ENCODE results near the gene PPP1R9A. TPM values are rescaled to one million over a fixed set of nuclear protein-coding genes. Genes with fewer than 3 reads are reported as not detected.
A peak's percentile ranks its signal among the peaks of the same experiment; 100 is the strongest.
"Not testable (repeated sequence)": the region's sequence is repeated elsewhere in the genome, so short reads cannot be mapped to it uniquely, and the experiment has no call there.

PPP1R9A gene
- polyA plus RNA-seq, 1 donor from 2014 or later, result 2.2 TPM

DNA sequence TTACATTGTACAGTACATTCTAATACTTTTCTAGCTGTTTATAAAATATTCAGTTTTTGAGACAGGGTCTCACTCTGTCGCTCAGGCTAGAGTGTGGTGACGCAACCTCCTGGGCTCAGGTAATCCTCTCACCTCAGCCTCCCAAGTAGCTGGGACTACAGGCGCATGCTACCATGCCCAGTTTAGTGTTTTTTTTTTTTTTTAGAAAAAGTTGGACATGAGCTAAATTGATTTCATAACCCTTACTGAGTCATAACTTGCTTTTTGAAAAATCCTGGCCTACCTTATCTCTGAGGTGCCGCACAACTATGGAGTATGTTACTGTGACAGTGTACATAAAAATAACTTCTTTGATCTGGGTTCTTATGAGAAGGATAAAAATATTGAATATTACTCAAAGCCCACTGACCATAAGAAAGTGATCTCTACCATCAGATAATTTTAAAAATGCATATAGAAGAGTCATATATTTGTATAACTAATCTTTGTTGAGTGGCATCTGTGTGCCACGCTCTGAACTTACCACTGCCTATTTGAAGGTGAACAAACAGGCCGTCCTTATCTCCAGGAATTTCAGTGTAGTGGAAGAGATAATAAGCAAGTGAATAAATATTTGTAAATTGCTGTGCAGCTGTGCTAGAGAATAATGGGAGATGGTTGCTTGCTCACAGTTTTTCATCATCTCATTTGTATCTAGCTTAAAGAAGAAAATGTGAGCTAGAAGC lies 73.2 kb downstream of the PPP1R9A start:
- Mint-ChIP-seq H3K9me3 (peaks cover 0 to 3% (median 2%) of the 10 kb centered on the region in 3 donors), H3K36me3 (no peaks in the 10 kb centered on the region), H3K27ac (no peak overlapping the region), H3K27me3 (no peaks in the 10 kb centered on the region), H3K4me3 (no peak overlapping the region), H3K4me1 (no peaks in the 10 kb centered on the region)

- H3K4me3 Mint-ChIP-seq, result no peak overlapping the region
- H3K4me1 Mint-ChIP-seq, result peaks cover 0 to 1% (median 0%) of the 10 kb centered on the region in 3 donors
- peaks cover 1% of the 10 kb centered on the region for H3K36me3 Mint-ChIP-seq
- no peaks in the 10 kb centered on the region for H3K27me3 Mint-ChIP-seq
- peaks cover 0 to 4% (median 2%) of the 10 kb centered on the region in 3 donors for H3K9me3 Mint-ChIP-seq
- no peak overlapping the region for H3K27ac Mint-ChIP-seq
Observed at GRCh38 chr7:94995921-94996320, 88.5 kb downstream of the PPP1R9A start.

DNA sequence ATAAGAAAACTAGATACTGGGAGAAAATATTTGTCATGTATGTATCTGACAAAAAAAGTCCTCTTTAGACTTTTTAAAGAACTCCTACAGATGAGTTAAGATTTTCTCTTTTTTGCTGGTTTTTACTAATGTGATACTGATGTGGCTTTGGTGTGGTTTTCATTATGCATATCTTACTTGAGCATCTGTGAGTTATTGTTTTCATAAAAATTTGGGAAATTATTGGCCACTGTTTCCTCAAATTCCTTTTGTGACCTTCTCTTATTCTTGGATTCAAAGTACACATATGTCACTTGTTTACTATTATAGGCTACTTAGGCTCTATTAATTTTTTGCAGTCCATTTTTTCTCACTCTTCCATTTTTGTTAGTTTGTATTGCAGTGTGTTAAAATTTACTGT lies 89.0 kb downstream of the PPP1R9A start:
- H3K9me3 Mint-ChIP-seq, result no peaks in the 10 kb centered on the region
- H3K4me1 Mint-ChIP-seq, result peaks cover 0 to 1% (median 0%) of the 10 kb centered on the region in 3 donors
- no peak overlapping the region for H3K4me3 Mint-ChIP-seq
- peaks cover 1% of the 10 kb centered on the region for H3K36me3 Mint-ChIP-seq
- H3K27ac Mint-ChIP-seq, result no peak overlapping the region
- no peaks in the 10 kb centered on the region for H3K27me3 Mint-ChIP-seq

DNA sequence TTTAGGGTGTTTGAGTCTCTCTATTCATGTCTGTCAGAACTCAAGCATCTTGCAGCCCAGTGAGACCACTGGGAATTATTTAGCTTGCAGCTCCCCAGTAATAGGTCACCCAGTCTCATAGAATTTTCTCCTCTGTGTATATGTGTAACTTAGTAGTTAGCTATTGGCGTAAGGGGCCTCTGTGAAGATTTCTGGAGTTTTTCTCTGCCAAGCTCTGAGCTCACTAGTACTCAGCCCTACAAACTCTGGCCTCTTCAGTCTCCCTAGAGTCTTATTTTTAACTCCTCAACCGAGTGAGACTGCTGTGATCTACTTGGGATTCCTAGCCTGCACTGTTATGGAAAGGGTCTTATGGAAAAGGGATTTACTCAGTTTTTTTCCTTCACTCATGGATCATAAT lies 90.2 kb downstream of the PPP1R9A start:
- no peaks in the 10 kb centered on the region for H3K27me3 Mint-ChIP-seq
- H3K27ac Mint-ChIP-seq, result no peak overlapping the region
- H3K36me3 Mint-ChIP-seq, result peaks cover 1% of the 10 kb centered on the region
- H3K4me1 Mint-ChIP-seq, result peaks cover 0 to 1% (median 1%) of the 10 kb centered on the region in 3 donors
- H3K9me3 Mint-ChIP-seq, result no peaks in the 10 kb centered on the region
- H3K4me3 Mint-ChIP-seq, result no peak overlapping the region

DNA sequence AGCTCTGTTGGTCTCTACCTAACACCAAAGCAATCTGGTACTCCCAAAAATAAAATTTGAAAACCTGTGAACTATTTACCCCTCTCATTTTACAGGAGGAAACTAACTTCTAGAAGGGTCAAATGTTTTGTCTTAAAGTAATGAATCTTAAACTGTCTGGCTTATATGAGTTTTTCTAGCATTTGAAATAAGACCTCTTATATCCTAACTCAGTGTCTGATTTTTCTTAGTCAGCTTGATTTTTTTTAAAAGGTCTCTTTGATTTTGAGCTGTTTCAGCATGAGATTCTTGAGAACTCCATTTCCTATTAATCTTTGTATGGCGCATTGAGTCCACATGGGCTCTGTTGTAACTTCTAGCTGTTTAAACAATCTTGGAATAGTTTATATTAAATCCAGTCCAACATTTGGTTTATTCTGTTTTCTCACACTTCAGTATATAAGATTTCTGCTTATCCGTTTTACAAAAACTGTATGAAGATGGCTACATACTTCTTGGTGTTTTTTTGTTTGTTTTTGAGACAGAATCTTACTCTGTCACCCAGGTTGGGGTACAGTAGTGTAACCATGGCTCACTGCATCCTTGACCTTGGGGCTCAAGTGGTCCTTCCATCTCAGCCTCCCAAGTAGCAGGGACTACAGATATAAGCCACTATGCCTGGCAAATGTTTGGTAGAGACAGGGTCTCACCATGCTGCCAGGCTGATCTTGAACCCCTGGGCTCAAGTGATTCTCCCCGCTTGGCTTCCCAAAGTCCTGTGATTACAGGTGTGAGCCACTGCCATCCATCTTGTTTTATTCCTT lies 91.1 kb downstream of the PPP1R9A start:
- Mint-ChIP-seq H3K9me3 (no peaks in the 10 kb centered on the region), H3K36me3 (peaks cover 1% of the 10 kb centered on the region), H3K4me3 (no peak overlapping the region), H3K27me3 (no peaks in the 10 kb centered on the region), H3K4me1 (peaks cover 0 to 2% (median 1%) of the 10 kb centered on the region in 3 donors), H3K27ac (no peak overlapping the region)

GRCh38 chr7:94999069-94999351 lies 91.6 kb downstream of the PPP1R9A start:
- H3K4me1 Mint-ChIP-seq, result peaks cover 0 to 2% (median 1%) of the 10 kb centered on the region in 3 donors
- no peak overlapping the region for H3K4me3 Mint-ChIP-seq
- H3K27me3 Mint-ChIP-seq, result no peaks in the 10 kb centered on the region
- H3K36me3 Mint-ChIP-seq, result peaks cover 1% of the 10 kb centered on the region
- H3K27ac Mint-ChIP-seq, result no peak overlapping the region
- H3K9me3 Mint-ChIP-seq, result no peaks in the 10 kb centered on the region

DNA sequence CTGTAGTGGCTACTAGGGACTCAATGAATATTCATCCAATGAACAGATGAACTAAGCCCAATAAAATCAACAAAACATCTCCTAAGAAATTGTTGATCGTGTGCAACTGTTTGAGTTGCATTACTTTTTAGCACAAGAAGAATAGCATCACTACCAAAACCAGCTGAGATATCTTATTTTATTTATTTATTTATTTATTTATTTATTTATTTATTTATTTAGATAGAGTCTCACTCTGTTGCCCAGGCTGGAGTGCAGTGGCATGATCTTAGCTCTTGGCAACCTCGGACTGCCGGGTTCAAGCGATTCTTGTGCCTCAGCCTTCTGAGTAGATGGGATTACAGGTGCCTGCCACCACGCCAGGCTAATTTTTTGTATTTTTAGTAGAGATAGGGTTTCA lies 92.2 kb downstream of the PPP1R9A start:
- not testable (repeated sequence) for H3K4me3 Mint-ChIP-seq, H3K36me3 Mint-ChIP-seq, H3K27me3 Mint-ChIP-seq, H3K4me1 Mint-ChIP-seq, H3K9me3 Mint-ChIP-seq, H3K27ac Mint-ChIP-seq

- H3K4me3 Mint-ChIP-seq, result no peak overlapping the region
- peaks cover 1% of the 10 kb centered on the region for H3K36me3 Mint-ChIP-seq
- no peaks in the 10 kb centered on the region for H3K9me3 Mint-ChIP-seq
- no peaks in the 10 kb centered on the region for H3K27me3 Mint-ChIP-seq
- H3K4me1 Mint-ChIP-seq, result peaks cover 0 to 2% (median 0%) of the 10 kb centered on the region in 3 donors
- no peak overlapping the region for H3K27ac Mint-ChIP-seq
Observed at GRCh38 chr7:95001258-95001657, 93.9 kb downstream of the PPP1R9A start.

GRCh38 chr7:95001815-95002561 lies 94.6 kb downstream of the PPP1R9A start:
- no peaks in the 10 kb centered on the region for H3K27me3 Mint-ChIP-seq
- peak overlapping the region in 1 of 4 donors; percentile 42 for H3K4me3 Mint-ChIP-seq
- H3K4me1 Mint-ChIP-seq, result peaks cover 0 to 2% (median 0%) of the 10 kb centered on the region in 3 donors
- no peak overlapping the region for H3K27ac Mint-ChIP-seq
- H3K36me3 Mint-ChIP-seq, result no peaks in the 10 kb centered on the region
- H3K9me3 Mint-ChIP-seq, result no peaks in the 10 kb centered on the region

- H3K36me3 Mint-ChIP-seq, result no peaks in the 10 kb centered on the region
- no peak overlapping the region for H3K27ac Mint-ChIP-seq
- no peak overlapping the region for H3K4me3 Mint-ChIP-seq
- H3K4me1 Mint-ChIP-seq, result peaks cover 0 to 2% (median 0%) of the 10 kb centered on the region in 3 donors
- no peaks in the 10 kb centered on the region for H3K27me3 Mint-ChIP-seq
- no peaks in the 10 kb centered on the region for H3K9me3 Mint-ChIP-seq
Observed at GRCh38 chr7:95002775-95003174, 95.4 kb downstream of the PPP1R9A start.

- Mint-ChIP-seq H3K9me3 (no peaks in the 10 kb centered on the region), H3K36me3 (no peaks in the 10 kb centered on the region), H3K4me3 (no peak overlapping the region), H3K27me3 (no peaks in the 10 kb centered on the region), H3K27ac (no peak overlapping the region), H3K4me1 (peaks cover 0 to 2% (median 0%) of the 10 kb centered on the region in 3 donors)
Observed at GRCh38 chr7:95004618-95005247, 97.3 kb downstream of the PPP1R9A start.

DNA sequence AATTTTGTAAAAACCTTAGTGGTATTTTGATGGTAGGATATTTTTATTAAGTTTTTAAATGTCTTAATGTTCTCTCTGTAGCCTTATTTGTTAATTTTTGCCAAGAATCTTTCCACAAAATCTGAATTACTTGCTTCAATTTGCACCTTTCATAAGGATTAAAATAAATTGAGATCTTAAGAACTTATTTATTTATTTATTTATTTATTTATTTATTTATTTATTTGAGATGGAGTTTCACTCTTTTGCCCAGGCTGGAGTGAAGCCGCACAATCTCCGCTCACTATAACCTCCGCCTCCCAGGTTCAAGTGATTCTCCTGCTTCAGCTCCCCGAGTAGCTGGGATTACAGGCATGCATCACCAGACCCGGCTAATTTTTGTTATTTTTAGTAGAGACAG lies 98.6 kb downstream of the PPP1R9A start:
- H3K27me3 Mint-ChIP-seq, result no peaks in the 10 kb centered on the region
- H3K36me3 Mint-ChIP-seq, result no peaks in the 10 kb centered on the region
- H3K4me1 Mint-ChIP-seq, result peaks cover 0 to 2% (median 0%) of the 10 kb centered on the region in 3 donors
- H3K4me3 Mint-ChIP-seq, result no peak overlapping the region
- no peak overlapping the region for H3K27ac Mint-ChIP-seq
- no peaks in the 10 kb centered on the region for H3K9me3 Mint-ChIP-seq

DNA sequence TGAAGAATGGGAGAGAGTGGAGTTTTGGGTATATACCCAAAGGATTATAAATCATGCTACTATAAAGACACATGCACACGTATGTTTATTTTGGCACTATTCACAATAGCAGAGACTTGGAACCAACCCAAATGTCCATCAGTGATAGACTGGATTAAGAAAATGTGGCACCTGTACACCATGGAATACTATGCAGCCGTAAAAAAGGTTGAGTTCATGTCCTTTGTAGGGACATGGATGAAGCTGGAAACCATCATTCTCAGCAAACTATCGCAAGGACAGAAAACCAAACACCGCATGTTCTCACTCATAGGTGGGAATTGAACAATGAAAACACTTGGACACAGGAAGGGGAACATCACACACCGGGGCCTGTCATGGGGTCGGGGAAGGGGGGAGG lies 101.4 kb downstream of the PPP1R9A start:
- H3K36me3 Mint-ChIP-seq, H3K27me3 Mint-ChIP-seq, H3K4me1 Mint-ChIP-seq, H3K4me3 Mint-ChIP-seq, H3K27ac Mint-ChIP-seq, H3K9me3 Mint-ChIP-seq: not testable (repeated sequence)

DNA sequence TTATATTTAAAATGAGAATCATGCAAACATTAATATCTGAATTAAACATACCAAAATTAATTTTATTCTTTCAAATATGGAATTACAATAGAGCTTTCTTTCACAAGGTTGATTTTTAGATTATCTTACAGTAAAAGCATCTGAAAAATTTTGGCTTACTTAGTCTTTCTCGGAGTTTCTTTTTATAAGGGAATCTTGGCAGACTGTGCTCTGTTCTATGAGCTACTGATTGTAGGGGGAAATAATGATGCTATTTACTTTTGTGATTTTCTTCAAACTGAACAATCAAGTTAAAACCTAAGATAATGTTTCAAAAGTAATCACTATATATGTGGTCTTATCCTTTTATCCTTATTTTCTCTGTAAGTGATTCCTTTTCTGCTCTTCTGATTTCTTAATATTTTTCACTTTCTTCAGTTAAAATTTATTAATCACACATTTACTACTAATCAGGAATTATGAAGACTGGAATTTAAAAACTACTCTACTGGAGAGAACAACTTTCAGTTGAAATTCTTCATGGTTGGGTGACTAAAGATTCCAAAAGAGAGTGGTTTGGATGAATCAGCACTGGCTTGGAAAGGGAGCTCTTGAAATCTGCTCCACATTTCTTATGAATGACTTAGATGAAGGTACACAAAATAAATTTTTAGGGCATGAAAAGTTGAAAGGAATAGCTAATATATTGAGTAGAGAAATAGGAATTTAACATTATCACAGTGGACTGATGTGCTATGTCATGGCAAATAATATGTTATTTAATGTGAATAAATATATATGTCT lies 103.9 kb downstream of the PPP1R9A start:
- Mint-ChIP-seq H3K4me1 (no peaks in the 10 kb centered on the region), H3K4me3 (no peak overlapping the region), H3K36me3 (no peaks in the 10 kb centered on the region), H3K9me3 (no peaks in the 10 kb centered on the region), H3K27me3 (no peaks in the 10 kb centered on the region), H3K27ac (no peak overlapping the region)

All from IgD-negative memory B cell (primary cell).